GM19452 (cell line): Measurements from ENCODE around the gene CCDC38.
"Not testable (repeated sequence)": the region's sequence is repeated elsewhere in the genome, so short reads cannot be mapped to it uniquely, and the experiment has no call there.

ENCODE experiments used
- ATAC-seq: cut with Tn5 transposase; IDR thresholded peaks from one replicate; pipeline ENCODE4 v1.9.1; 2021; ENCODE audit not compliant: unreplicated experiment

The CCDC38 gene

DNA sequence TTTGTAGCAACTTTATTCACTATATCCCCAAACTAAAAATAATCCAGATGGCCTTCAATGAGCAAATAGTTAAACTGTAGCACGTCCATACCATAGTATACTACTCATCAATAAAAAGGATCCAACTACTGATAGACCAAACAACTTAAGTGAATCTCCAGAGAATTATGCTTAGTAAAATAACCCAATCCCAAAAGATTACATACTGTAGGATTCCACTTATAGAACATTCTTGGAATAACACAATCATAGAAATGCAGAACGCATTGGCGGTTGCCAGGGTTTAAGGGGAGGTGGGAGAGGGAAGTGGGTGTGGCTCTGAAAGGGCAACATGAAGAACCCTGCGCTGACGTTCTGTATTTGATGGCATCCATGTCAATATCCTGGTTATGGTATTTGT is 55.1 kb downstream of the CCDC38 start:
- no peak for ATAC-seq

DNA sequence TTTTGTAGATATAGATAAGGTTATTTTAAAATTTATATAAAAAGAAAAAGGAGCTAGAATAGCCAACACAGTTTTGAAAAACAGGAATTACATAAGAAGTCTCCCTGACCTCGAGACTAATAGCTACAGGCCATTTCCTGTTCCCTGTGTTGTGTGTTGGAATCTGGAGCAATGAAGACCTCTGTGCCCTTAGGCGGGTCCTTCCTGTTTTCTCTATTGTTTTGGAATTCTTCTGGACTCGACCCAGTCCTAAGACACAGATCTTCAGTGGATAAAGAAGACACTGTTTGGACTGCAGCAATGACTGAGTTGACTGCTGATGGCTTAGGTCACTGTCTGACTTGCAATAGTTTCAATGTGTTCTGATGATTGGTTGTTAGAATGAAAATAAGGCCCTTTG is 57.4 kb downstream of the CCDC38 start:
- ATAC-seq = no peak

DNA sequence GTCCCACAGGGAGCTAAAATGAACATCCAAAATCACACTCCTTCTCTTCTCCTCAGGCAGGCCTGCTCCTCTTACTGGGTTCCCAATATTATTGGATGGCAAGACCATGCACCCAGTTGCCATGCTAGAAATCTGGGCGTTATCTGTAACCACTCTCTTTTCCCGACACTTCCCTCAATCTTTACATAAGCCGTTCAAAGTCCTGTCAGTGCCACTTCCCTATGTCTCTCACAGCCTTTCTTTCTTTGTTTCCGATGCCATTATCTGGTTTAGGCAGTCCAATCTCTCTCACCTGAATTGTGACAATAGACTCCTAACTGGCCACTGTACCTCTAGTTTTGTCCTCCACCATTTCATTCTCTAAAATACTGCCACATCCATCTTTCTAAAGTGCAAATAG is 59.5 kb downstream of the CCDC38 start:
- no peak for ATAC-seq

DNA sequence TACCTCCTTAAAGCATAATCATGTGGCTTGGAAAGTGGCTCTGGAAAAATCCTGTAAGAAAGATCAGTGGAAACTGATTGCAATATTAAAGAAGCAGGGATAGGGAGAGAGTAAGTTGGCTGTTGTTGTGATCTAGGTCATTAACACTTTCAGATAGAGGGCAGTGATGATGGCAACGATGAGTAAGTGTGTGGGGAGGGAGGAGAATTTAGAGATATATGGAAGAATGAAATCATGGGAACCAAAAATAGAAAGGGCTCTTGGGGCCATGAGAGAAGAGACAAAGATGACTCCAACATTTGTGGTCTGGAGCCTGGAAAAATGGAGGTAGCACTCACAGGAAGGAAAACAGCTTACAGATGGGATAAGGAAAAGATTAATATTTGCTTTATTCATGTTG is 60.3 kb downstream of the CCDC38 start:
- no peak for ATAC-seq

DNA sequence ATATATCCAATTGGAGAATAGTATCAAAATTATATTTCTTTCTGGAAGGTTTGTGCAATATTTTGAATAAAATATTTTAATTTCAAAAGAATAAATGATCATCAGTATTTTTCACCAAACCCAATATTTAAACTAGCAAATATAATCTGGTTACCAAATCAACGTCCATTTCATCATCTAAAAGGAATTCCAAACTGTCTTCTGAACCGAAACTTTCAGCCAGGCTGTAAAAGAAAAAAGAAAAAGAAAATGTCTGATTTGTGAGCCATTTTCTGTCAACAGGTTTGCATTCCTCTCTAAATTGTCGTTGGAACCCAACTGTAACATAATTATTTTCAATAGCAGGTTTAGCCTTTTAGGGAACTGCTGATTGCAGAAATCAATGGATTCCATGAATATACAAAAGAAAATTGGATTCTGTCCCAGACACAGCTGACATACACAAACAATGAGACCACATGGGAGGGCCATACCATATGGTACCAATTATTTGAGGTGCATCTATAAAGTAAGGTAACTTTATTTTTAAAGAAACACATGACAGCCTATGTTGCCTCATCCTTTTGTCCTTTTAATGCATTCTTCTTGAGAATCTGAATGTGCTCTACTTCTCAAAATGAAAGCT is 61.0 kb downstream of the CCDC38 start:
- ATAC-seq = no peak

DNA sequence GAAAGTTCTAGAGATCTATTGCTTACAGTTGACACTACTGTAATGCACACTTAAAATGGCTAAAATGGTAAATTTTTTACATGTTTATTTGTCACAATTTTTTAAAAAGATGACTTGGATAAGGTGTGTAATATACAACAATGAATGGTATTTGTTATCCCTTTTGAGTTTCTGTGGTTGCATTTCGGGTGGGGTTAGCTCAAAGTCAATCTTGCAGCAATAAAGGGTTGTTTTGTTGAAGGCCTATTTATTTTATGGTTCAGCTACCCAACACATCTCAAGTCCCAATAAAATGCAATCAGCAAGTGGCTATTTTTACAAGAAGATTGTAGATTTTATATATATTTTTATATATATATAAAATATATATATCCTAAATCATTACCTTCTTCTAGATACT is 61.5 kb downstream of the CCDC38 start:
- no peak for ATAC-seq

DNA sequence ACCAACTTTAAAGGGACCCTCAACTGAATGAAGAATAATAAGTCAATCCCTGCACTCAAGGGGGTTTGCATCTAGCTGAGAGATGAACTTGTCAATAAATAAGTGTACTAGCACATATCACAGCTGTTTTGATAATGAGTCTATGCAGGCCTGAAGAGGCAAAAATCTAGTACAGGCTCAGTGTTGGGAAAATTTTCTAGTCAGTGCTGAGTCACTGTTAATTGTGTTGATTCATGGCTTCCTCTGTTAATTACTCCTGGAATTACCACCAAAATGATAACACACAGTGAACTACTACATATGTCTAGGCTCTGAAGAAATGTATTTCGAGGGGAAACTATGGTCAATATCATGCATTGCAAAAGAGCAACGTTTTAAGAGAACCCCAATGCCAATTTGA is 64.8 kb downstream of the CCDC38 start:
- no peak for ATAC-seq

DNA sequence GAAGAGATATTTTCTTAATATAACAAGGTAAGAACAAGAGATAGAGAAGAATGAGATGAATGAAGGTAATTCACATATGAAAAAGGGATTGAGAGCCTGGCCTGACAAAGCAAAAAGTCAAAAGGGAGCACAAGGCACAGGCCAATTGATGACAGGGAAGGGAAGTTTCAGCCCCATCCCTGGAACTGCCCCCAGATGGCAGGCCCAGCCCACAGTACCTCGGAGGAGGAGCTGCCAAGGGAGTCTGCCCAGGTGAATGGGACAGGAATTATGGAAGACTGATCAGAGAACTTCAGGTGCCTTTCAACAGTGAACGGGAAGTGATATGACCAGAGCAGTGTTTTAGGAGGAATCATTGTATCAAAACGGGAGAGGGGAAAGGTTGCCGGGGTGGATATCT is 68.0 kb downstream of the CCDC38 start:
- ATAC-seq = no peak

DNA sequence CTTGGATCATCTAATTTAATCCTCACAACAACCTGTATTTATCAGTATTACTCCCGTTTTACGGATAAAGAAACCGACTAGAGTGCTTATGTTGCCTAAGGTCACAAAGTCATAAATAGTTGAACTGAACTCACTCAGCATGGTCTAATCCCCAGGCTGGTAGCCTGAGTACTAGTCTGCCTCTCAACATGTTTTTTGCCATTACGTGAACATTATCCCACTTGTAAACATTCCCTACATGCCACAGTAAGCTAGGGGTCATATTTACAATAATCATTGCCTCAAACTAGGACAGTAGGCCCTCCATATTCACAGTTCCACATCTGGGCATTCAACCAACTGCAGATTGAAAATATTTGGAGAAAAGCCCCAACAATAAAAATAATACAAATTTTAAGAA is 71.5 kb downstream of the CCDC38 start:
- no peak for ATAC-seq

DNA sequence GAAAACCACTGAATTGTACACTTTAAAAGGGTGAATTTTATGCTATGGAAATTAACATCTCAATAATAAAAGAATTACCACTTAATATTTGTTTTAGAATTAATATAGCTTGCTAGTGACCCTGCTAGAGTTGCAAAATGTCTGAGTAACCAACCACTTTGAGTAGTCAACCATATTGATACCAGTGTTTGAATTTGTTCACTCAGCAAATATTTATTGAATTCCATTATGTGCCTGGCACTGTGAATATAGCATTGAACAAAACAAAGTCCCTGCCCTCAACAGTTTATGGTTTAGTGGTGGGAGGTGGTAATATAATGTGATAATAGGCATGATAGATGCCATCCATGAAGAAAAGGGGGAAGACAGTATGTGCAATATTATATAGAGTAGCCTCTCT is 79.1 kb downstream of the CCDC38 start:
- no peak for ATAC-seq

DNA sequence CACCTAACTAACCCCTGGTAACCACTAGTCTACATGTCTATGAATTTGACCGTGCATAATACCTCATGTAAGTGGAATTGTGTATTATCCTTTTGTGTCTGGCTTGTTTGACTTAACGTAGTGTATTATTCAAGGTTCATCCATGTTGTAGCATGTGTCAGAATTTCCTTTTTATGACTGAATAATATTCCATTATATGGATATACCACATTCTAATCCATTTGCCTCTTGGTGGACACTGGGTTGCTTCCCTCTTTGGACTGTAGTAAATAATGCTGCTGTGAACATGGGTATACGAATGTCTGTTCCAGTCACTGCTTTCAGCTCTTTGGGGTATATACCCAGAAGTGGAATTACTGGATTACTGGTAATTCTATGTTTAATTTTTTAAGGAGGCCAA is 80.4 kb downstream of the CCDC38 start:
- no peak for ATAC-seq

DNA sequence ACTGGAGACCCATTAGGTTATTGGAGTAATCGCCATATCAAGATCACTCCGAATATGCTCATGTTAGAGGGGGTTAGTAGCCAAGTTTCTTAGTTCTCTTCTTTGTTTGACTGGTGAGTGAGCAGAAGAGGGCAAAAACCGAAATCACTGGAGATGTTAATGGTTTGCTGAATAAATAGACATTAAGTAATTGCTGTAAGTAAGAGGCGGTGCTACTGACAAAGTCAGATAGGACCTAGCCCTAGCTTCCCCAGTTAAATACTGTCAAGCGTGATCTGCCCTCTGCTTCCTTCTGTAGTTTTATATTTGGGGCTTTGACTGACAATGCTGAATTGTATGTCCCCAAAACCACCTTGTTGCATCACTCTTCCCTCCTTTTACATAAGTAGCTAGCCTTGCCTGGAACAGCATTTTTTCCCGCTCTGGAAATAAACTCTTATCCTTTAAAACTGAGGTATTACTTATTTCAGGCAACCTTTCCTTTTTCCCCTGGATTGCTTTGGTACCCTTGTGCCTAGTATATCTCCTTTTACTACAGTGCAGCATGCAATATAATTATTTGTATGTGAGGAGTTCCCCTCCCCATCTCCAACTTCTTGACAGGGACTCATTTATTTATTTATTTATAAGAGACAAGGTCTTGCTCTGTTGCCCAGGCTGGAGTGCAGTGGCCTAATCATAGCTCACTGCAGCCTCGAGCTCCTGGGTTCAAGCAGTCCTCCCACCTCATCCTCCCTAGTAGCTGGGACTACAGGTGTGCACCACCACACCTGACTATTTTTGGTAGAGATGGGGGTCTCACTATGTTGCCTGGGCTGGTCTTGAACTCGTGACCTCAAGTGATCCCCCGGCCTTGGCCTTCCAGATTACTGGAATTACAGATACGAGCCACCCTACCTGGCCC is 82.2 kb downstream of the CCDC38 start:
- ATAC-seq = no peak

DNA sequence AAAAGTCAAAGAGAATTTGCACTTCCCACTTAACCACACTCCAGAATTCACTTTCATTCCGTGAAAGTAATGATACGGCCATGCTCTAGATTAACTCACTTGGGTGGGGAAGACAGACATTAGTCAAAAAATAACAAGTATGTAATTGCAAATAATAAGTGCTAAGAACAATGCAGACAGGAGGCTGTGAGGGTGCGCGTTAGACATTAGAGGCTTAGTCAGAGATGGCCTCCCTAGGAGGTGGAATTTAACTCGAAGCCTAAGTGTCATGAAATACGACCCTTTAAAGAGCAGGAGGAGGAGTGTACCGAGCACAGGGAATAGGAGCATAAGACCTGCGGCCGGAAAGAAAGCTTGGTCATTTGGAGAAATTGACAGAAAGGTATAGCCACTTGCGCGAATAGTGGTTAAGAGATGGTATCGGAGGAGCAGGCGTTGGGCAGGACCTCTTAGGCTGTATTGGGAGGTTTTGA is 83.0 kb downstream of the CCDC38 start:
- ATAC-seq = no peak

DNA sequence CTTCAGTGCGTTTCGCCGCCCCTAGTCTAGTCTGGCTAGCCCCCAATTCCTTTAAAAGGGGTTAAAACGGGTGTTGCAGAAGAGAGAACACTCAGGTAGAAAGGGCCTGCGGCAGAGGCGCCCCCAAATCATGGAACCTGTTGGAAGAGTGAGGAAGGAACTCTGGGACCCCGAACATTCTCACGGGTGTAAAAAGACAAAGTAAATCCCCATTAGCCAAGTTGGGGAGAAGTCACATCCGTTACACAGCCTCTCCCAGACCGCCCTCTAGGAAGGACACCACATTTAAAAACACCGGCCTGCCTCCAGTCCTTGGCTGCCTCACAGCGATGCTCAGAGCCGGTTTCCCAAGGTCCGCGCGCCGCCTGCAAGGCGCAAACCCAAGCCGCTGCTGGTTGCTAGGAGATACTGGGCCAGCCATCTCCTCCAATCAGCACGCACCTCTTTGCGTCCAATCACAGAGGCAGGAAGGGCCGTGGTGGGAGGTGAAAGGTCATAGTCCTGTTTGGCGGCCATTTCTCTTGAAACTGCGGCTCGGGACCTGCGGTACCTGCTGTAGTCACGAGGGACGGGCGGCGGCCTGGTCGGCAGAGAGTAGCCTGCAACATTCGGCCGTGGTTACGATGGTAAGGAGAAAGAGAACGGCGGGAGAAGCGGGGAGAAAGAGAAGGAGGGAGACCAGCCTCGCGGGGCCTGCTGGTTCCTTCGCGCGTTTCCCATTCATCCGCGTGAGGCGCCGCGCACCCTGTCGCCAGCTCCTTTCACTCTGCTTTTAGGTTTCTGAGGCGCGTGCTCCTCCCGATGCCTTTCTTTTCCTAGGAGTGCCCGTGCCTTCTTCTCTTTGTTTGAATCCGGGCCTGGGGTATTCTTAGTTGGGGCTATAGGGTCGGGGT is 83.7 kb downstream of the CCDC38 start, which contains the start of gene SNRPF:
SNRPF (plus strand) TSS at position 502 of the 893 bp plus-strand sequence; CDS start at position 624, 122 bp downstream.
- ATAC-seq = peak; percentile 99

DNA sequence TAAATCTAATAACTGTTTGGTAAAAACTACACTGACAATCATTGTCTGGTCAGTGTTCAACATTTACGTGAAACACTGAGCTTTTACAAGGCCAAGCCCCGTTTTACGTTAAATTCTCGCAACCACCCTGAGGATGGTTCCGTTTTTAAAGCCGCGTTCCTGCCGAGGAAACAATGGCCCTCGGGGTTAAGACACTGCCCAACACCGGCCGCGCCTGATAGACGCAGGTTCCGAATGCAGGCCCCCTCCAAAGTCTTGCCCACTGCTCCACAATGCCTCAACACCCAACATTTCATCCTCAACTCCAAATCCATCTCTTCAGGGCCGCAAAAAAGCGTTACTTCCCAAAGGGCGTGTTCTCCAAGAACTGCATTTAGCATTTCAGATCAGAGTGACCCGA is 84.6 kb downstream of the CCDC38 start:
- ATAC-seq = no peak

DNA sequence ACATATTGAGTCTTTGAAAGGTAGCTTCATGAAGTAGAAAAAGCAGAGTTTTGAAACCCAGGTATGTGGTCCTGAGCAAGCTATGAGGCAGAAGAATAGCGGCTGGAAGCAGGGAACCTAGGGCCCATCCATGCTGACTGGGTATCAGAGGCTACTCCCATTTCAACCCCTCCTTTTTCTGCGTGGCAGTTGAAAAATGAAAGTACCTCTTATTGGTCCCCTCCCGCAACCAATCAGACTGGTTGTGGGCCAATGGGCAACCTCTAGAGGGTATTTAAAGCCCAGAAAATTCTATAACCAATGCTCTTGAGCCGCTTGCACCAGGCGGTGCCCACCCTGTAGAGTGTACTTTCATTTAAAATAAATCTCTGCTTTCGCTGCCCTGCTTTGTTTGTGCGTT is 85.3 kb downstream of the CCDC38 start:
- no peak for ATAC-seq

DNA sequence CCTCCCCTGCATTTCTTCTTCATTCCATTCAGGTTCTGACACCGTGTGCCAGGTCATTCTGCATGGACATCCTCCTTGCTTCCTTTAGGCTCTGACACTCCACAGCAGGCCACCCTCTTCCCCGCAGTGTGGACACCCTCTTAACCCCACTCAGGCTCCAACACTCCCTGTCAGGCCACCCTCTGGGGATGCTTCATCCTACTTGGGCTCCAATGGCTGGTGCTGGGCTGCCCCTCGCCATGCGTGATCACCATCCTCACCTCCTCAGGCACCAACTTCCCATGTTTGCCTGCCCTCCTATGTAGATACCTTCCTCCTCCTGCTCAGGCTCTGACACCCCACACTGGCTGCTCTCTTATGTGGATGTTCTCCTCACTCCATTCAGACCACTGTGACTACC is 90.3 kb downstream of the CCDC38 start:
- ATAC-seq = no peak

DNA sequence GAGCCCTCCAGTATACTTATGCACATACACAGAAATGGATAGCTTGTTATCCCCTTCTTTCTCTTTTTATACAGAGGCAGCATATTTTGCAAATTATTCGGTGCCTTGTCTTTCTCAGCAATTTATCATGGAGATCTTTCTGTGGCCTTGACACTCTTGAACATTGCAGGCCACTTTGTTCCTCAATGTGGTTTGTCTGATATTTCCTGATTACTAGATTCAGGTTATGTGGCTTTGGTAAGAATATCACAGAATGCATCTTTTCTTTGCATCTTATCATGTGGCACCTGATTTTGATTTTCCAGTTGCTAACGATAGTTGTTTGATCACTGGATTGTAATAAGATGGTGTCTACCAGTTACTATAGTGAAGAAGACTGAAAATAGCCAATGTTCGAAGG is 90.8 kb downstream of the CCDC38 start:
- ATAC-seq = no peak

DNA sequence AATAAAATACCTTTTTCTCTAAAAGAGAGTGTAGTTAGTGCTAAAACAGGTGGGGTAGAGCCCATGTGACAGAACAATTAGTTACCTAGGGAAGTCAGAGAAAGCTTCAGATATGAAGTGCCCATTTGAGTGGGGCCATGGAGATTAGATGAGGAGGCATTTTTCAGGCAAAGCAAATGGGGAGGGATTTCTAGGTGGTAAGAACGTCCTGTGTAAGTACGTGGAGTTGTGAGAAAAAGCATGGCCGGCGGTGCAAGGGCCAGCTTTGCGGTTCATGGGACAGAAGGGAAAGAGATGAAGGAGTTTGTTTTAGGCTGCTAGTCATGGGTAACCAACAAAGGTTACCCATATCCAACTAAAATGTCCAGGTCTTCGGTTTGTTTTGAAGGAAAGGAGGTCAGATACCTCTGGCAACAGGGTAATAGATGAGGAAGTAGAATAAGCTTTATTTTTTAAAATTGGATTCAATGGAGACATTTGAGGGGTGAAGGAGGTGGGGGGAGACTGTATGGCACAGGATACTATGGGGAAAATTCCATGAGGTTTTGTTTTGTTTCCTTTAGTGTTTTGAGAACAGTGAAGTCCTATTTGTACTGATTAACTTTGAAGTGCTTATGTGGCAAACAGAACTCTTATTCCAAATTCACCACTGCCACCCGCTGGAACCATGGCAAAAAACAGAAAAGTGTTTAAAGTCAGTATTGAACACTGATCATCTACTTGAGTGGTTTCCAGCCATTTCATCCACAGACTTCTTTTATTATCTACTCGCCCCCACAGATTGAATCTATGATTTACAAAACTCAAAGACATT is 93.6 kb downstream of the CCDC38 start:
- ATAC-seq = no peak

DNA sequence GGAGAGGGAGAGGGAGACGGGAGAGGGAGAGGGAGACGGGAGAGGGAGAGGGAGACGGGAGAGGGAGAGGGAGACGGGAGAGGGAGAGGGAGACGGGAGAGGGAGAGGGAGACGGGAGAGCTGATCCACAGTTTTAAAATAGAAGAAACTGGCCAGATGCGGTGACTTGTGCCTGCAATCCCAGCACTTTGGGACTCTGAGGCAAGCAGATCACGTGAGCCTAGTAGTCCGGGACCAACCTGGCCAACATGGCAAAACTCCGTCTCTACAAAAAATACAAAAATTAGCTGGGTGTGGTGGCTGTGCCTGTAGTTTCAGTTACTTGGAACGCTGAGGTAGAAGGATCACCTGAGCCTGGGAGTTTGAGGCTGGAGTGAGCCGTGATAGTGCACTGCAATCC is 100.0 kb downstream of the CCDC38 start:
- ATAC-seq = not testable (repeated sequence)

DNA sequence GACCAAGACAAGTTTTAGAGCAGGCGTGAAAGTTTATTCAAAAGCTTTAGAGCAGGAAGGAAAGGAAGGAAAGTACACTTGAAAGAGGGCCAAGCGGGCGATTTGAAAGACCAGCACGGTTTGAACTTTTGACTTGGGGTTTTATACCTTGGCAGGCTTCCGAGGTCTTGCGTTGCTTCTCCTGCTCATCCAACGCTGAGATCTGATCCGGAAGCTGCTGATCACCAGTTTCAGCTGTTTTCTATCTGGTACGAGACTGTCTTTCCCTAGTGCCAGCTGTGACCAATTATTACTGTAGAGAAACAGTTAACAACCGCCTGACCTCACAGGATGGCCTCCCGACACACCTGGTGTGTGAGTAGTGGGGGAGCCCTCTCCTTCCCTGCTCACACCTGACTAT is 104.3 kb downstream of the CCDC38 start:
- ATAC-seq = no peak
